Esophagus muscularis mucosa (tissue), 4 donors: Measurements from ENCODE around the gene IFT52. TPM values are rescaled to one million over a fixed set of nuclear protein-coding genes. Genes with fewer than 3 reads are reported as not detected.

Experiments
- DNase-seq: peaks from one replicate; pipeline ENCODE4 v3.0.0-alpha.2; 2017; ENCODE audit errors: extremely low spot score
- H3K27ac ChIP-seq, 4 donors: fragments of 200-600 bp; sonication (generic); replicated peaks in 1 of 4; 1 replicate in 3 of 4; 2 replicates in 1 of 4; pipeline ENCODE4 v1.5.1; 2016 to 2019; ENCODE audit warnings: mild to moderate bottlenecking in 1 of 4
- H3K27me3 ChIP-seq, 4 donors: fragments of 200-600 bp; sonication (generic); one replicate each; pipeline versions ENCODE4 v1.5.1 to v1.6.0; 2016 to 2019
- H3K36me3 ChIP-seq, 4 donors: fragments of 200-600 bp; sonication (generic); one replicate each; pipeline ENCODE4 v1.5.1; 2016 to 2019
- H3K4me1 ChIP-seq, 4 donors: fragments of 200-600 bp; sonication (generic); one replicate each; pipeline ENCODE4 v1.5.1; 2016 to 2019
- H3K4me3 ChIP-seq, 4 donors: fragments of 200-600 bp; sonication (generic); 1 replicate in 2 of 4; 2 replicates in 2 of 4; pipeline ENCODE4 v1.5.1; 2016 to 2019; ENCODE audit warnings: mild to moderate bottlenecking in 4 of 4, moderate library complexity in 1 of 4
- H3K9me3 ChIP-seq, 4 donors: fragments of 200-600 bp; sonication (generic); 1 replicate in 3 of 4; 2 replicates in 1 of 4; pipeline ENCODE4 v1.5.1; 2016 to 2019
- CTCF ChIP-seq, 3 experiments: fragments of 200-600 bp in 2 of 3; fragments of 450-650 bp in 1 of 3; sonication (generic) in 2 of 3; IDR thresholded peaks; one replicate each; pipeline ENCODE4 v1.5.1; 2017 to 2019; ENCODE audit warnings: antibody characterized with exemption in 3 of 3, mild to moderate bottlenecking in 2 of 3, moderate library complexity in 1 of 3
- EP300 ChIP-seq: sonication (generic); formaldehyde crosslinking; IDR thresholded peaks from one replicate; pipeline ENCODE4 v1.6.1; 2017; ENCODE audit warnings: antibody characterized with exemption
- POLR2A ChIP-seq: fragments of 450-650 bp; IDR thresholded peaks from one replicate; pipeline ENCODE4 v1.6.1; 2017; ENCODE audit warnings: antibody characterized with exemption, moderate library complexity, mild to moderate bottlenecking, low read depth
- POLR2AphosphoS5 ChIP-seq, 2 donors: sonication (generic); formaldehyde crosslinking; IDR thresholded peaks; one replicate each; pipeline ENCODE4 v1.6.1; 2017; ENCODE audit warnings: antibody characterized with exemption in 2 of 2
- WGBS: methylation state at CpG from one replicate; pipeline ENCODE4 v1.1.5; 2018; 5-methylcytosine and 5-hydroxymethylcytosine counted together
- intact Hi-C: fragments of 100-400 bp; cut with DNase I; formaldehyde crosslinking; loops from one replicate; pipeline ENCODE4 v1.15.1; 2023
- total RNA-seq, 4 donors: library from RNA; depleted of rRNA; stranded (reverse); fragments of >200 nt; gene quantifications; one replicate each; pipeline versions ENCODE4 v1.1.0 to v1.2.1, GENCODE V29; 2016

The IFT52 gene
- total RNA-seq, 4 donors from 2014 or later, result 17.4 to 20.9 (median 18.9) TPM

- intact Hi-C loops, result no loop called here
- H3K27me3 ChIP-seq, result no peaks in the 10 kb centered on the region
- DNase-seq, result no peak
- H3K4me1 ChIP-seq, result no peaks in the 10 kb centered on the region
- 92% methylated on average over 9 of the region's 9 CpGs for WGBS
- H3K4me3 ChIP-seq, result no peak overlapping the region
- no peak overlapping the region for H3K27ac ChIP-seq
- TF ChIP-seq CTCF (IDR thresholded peaks at IDR 0.05) (no peak), POLR2A (no peak), EP300 (no peak), POLR2AphosphoS5 (IDR thresholded peaks at IDR 0.05) (no peak)
- H3K9me3 ChIP-seq, result no peaks in the 10 kb centered on the region
- H3K36me3 ChIP-seq, result no peaks in the 10 kb centered on the region
Observed at GRCh38 chr20:43690943-43691598, 100.3 kb downstream of the IFT52 start.

- Histone ChIP-seq H3K27ac (no peak overlapping the region), H3K4me3 (no peak overlapping the region), H3K4me1 (no peaks in the 10 kb centered on the region), H3K9me3 (no peaks in the 10 kb centered on the region), H3K27me3 (no peaks in the 10 kb centered on the region), H3K36me3 (no peaks in the 10 kb centered on the region)
- WGBS, result 84% methylated on average over 5 of the region's 5 CpGs
- intact Hi-C loops, result no loop called here
- TF ChIP-seq EP300, result no peak
- no peak for TF ChIP-seq POLR2AphosphoS5 (IDR thresholded peaks at IDR 0.05)
- no peak for TF ChIP-seq POLR2A
- peak in 2 of 3 experiments; percentile 26 to 27 for TF ChIP-seq CTCF (IDR thresholded peaks at IDR 0.05)
- DNase-seq, result no peak
Observed at GRCh38 chr20:43691928-43692524, 101.3 kb downstream of the IFT52 start.

- WGBS, result 98% methylated on average over 3 of the region's 3 CpGs
- intact Hi-C loops, result no loop called here
Observed at GRCh38 chr20:43694763-43695162, 104.0 kb downstream of the IFT52 start.

GRCh38 chr20:43695571-43695970 is 104.8 kb downstream of the IFT52 start:
- intact Hi-C loops, result no loop called here
- no peak for TF ChIP-seq EP300
- no peak for TF ChIP-seq POLR2A
- no peak for TF ChIP-seq POLR2AphosphoS5 (IDR thresholded peaks at IDR 0.05)
- TF ChIP-seq CTCF (IDR thresholded peaks at IDR 0.05), result no peak
- Histone ChIP-seq H3K4me1 (no peaks in the 10 kb centered on the region), H3K27ac (no peak overlapping the region), H3K4me3 (no peak overlapping the region), H3K9me3 (no peaks in the 10 kb centered on the region), H3K27me3 (no peaks in the 10 kb centered on the region), H3K36me3 (no peaks in the 10 kb centered on the region)
- WGBS, result 91% methylated on average over 8 of the region's 8 CpGs
- DNase-seq, result no peak

More at GRCh38 chr20:43694763-43695162, 104.0 kb downstream of the IFT52 start:
- Histone ChIP-seq H3K36me3 (no peaks in the 10 kb centered on the region), H3K27ac (no peak overlapping the region), H3K4me1 (no peaks in the 10 kb centered on the region), H3K27me3 (no peaks in the 10 kb centered on the region), H3K9me3 (no peaks in the 10 kb centered on the region), H3K4me3 (no peak overlapping the region)
- DNase-seq, result no peak
- no peak for TF ChIP-seq EP300
- no peak for TF ChIP-seq POLR2A
- no peak for TF ChIP-seq POLR2AphosphoS5 (IDR thresholded peaks at IDR 0.05)
- TF ChIP-seq CTCF (IDR thresholded peaks at IDR 0.05), result no peak

Other genes starting within 250 kb of the IFT52 start
- 10 to 100 TPM; 22.4 to 46.1 (median 25.3) TPM for gene SRSF6, start 133.0 kb upstream of the IFT52 start, total RNA-seq
- 10 to 100 TPM in 1 of 4 donors, 1 to 10 TPM in 3; 5.6 to 19.5 (median 8.5) TPM for gene L3MBTL1, start 83.2 kb upstream of the IFT52 start, total RNA-seq
- 1 to 10 TPM in 1 of 4 donors, under 1 TPM in 2, not detected in 1; 0.42 to 1.3 (median 0.66) TPM for gene SGK2, start 31.9 kb upstream of the IFT52 start, total RNA-seq
- gene MYBL2, start 76.2 kb downstream of the IFT52 start, total RNA-seq, result under 1 TPM in 3 of 4 donors, not detected in 1; 0.11 to 0.33 (median 0.19) TPM
- gene GTSF1L, start 136.1 kb downstream of the IFT52 start, total RNA-seq, result not detected